Epithelial cell of umbilical artery (primary cell): ENCODE measurements around the gene PTRH1. TPM values are rescaled to one million over a fixed set of nuclear protein-coding genes. Genes with fewer than 3 reads are reported as not detected.

Experiments used
- total RNA-seq: library from RNA; depleted of rRNA; stranded (reverse); fragments of >200 nt; gene quantifications from 2 replicates; pipeline ENCODE4 v1.2.3, GENCODE V29; 2014

Gene PTRH1, protein sequence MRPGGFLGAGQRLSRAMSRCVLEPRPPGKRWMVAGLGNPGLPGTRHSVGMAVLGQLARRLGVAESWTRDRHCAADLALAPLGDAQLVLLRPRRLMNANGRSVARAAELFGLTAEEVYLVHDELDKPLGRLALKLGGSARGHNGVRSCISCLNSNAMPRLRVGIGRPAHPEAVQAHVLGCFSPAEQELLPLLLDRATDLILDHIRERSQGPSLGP
- total RNA-seq, result 30.7 and 35.4 TPM in 2 replicates

DNA sequence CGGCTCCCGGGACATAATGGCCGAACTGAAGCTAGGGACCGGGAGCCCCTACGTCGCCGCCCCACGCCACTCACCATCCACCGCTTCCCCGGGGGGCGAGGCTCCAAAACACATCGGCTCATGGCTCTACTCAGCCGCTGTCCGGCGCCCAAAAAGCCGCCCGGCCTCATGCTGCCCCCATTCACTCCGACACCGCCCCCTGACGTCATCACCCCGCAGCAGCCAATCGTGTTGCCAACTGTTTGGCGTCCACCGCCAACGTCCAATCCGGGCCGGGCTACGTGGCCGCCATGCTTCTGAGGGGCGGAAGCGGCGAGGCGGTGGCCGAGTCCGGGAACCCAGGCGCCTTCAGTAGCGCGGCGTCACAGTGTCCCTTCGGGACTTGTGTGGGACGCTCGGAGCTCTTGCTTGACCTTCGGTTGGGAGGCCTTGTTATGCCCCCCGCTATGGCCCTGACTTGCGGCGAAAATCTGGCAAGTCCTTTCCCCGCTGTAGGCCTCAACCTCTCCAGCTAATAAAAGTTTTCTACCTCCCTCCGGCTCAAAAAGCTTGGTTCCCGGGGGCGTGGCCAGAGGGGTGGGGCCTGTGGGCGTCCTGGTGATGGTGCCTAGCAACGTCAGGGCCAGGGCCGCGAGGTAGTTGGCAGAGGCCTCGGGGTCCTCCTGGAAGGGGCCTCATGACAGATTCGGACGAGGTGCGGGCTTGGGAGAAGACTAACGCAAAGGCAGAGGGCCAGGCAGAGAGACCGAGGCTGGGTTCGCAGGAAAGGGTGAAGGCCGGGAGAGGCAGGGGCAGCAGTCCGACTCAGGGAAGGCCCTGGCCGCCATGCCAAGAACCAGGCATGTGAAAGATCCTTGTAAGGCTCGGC lies at the start of gene PTRH1, which contains the start of gene TTC16:
PTRH1 (minus strand) TSS at position 194 of the 868 bp plus-strand sequence; CDS start at position 170, 24 bp downstream.
TTC16 (plus strand) TSS at position 610 of the 868 bp plus-strand sequence; CDS start at position 677, 67 bp downstream.

DNA sequence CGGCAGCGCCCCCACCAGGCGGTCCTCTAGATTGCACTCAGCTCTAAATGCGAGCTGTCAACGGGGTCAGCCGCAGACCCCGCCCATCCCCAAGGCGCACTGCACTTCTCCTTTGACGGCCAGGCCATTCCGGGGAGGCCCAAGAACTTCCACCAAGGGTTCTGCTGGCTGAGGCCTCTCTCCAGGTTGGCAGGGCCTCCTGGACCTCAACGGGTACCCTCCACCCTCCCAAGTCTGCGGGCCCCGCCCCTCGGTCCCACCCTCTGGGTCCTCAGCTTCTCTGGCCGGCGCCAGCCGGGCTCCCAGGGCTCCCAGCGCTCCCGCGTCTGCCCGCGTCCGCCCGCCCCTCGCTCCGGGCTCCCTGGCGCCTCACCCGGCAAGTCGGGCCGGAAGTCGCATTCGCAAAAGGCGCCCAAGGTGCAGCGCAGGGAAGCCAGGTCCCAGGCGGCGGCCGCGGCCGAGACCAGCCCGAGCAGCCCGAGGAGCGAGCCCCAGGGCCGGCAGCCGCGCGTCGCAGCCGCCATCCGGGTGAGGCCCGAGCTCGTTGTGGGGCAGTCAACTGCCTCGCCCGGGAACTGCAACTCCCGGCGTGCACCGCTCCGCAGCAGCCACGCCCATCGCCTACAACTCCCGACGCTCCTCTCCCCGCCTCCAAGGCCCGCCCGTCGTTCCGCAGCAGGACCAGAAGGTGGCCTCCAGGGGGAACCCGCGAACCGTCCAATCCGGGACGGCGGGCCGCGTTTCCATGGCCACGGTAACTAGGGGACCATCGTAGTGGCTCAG lies 19.5 kb upstream of the PTRH1 start, which contains the start of gene TOR2A:
TOR2A (minus strand) TSS at position 548 of the 783 bp plus-strand sequence; CDS start at position 524, 24 bp downstream.

DNA sequence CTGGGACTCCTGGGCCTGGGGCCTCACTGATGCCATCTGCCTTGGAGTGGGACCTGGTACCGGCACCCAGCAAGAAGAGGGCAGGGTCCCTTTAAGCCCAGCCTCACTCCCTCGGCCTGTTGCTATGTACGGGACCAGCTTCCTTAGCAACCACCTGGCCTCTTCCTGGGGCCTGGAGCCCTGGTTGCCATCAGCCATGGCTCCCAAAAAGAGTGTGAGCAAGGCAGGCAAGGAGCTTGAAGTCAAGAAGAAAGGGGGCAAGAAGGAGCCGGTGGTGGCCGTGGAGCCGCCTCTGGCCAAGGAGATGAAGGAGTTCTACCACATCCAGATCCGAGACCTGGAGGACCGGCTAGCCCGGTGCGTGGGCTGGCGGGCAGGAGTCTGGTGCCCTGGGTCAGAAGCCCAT lies 8.6 kb downstream of the PTRH1 start, which contains the start of gene CFAP157:
CFAP157 (plus strand) TSS at position 153 of the 406 bp plus-strand sequence; CDS start at position 197, 44 bp downstream.

Other genes with a start within 250 kb of the PTRH1 start
- 14.9 and 76.7 TPM in 2 replicates for gene STXBP1, start 103.4 kb downstream of the PTRH1 start, total RNA-seq
- not detected in 2 replicates for gene CFAP157, start 8.7 kb downstream of the PTRH1 start, total RNA-seq
- not detected in 2 replicates for gene TTC16, start 416 bp upstream of the PTRH1 start, total RNA-seq
- 7.3 and 8.8 TPM in 2 replicates for gene TOR2A, start 19.6 kb upstream of the PTRH1 start, total RNA-seq
- 40.4 and 57.2 TPM in 2 replicates for gene SH2D3C, start 63.0 kb upstream of the PTRH1 start, total RNA-seq
- gene CDK9, start 70.4 kb upstream of the PTRH1 start, total RNA-seq, result 124 and 162 TPM in 2 replicates
- gene FPGS, start 87.2 kb upstream of the PTRH1 start, total RNA-seq, result 73.7 and 110 TPM in 2 replicates
- gene ENG, start 139.0 kb upstream of the PTRH1 start, total RNA-seq, result 12.6 and 38.3 TPM in 2 replicates
- 30.1 and 43.5 TPM in 2 replicates for gene AK1, start 162.0 kb upstream of the PTRH1 start, total RNA-seq
- 23.4 and 32.2 TPM in 2 replicates for gene ST6GALNAC6, start 183.9 kb upstream of the PTRH1 start, total RNA-seq
- gene ST6GALNAC4, start 201.4 kb upstream of the PTRH1 start, total RNA-seq, result 38.3 and 53.8 TPM in 2 replicates
- 0.65 and 0.91 TPM in 2 replicates for gene PIP5KL1, start 215.1 kb upstream of the PTRH1 start, total RNA-seq
- 5.9 and 8.8 TPM in 2 replicates for gene DPM2, start 222.2 kb upstream of the PTRH1 start, total RNA-seq